H1 (cell line): ENCODE results near the gene SLC39A13. TPM values are rescaled to one million over a fixed set of nuclear protein-coding genes. Genes with fewer than 3 reads are reported as not detected.

Source experiments
- CREB1 ChIP-seq: IDR thresholded peaks from 2 replicates; pipeline ENCODE4 v1.6.1; 2012; ENCODE audit warnings: inconsistent platforms
- POLR2A ChIP-seq, 2 experiments: IDR thresholded peaks; 1 replicate in 1 of 2; 2 replicates in 1 of 2; pipeline ENCODE4 v1.6.1; 2011; ENCODE audit warnings: low read depth in 2 of 2, low read length in 2 of 2, mild to moderate bottlenecking in 2 of 2; ENCODE audit errors: control extremely low read depth in 1 of 2
- polyA plus RNA-seq, 7 experiments: library from polyadenylated mRNA; depleted of rRNA in 3 of 7; stranded (reverse) in 5 of 7; unstranded in 2 of 7; fragments of >200 nt in 5 of 7; fragments of 200-250 nt in 2 of 7; gene quantifications; 1 replicate in 5 of 7; 2 replicates in 1 of 7; 4 replicates in 1 of 7; pipeline versions ENCODE4 v1.2.1 to v1.2.3, GENCODE V29; 2011 to 2013; ENCODE audit warnings: missing spikeins in 2 of 7, mixed read lengths in 2 of 7
- total RNA-seq: library from RNA; stranded (reverse); fragmentation: NEBNext Ultra II Directional; extraction: Animal tissue kit (Norgen Biotek cat#: 25700); gene quantifications from 2 replicates; pipeline ENCODE4 v1.2.1, GENCODE V29; 2021
- TF ChIP-seq, protein P1 (sequence below): fragments of 300-600 bp; sonication (generic); IDR thresholded peaks from 2 replicates; pipeline ENCODE4 v1.7.1; 2012; ENCODE audit warnings: low read length, moderate library complexity, mild to moderate bottlenecking, inconsistent platforms; ENCODE audit not compliant: insufficient replicate concordance

SLC39A13 gene
- total and polyA plus RNA-seq, 2 of the 8 experiments (the other 6 are each of a cell fraction or from before 2014, with no cell fraction given), result 23.2 to 30.0 TPM

DNA sequence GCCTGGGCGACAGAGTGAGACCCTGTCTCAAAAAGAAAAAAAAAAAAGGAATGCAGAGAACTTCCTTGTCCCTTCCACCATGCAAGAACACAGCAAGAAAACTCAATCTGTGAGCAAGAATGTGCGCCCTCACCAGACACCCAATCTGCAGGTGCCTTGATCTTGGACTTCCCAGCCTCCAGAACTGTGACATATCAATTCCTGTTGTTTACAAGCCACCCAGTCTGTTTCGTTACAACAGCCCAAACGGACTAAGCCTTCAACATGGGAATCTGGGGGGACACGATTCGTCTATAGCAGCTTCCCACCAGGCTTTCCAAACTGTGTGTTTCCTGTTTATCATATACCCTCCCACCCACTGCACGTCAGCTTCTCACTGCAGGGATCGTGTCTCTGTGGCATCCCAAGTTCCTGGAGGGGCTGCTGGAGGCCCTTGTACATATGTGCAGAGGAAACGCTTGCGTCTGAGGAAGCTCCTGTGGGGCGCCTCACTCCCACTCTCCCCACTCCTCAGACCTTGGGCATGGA is 28.9 kb downstream of the SLC39A13 start (continued):
- TF ChIP-seq, protein P1, sequence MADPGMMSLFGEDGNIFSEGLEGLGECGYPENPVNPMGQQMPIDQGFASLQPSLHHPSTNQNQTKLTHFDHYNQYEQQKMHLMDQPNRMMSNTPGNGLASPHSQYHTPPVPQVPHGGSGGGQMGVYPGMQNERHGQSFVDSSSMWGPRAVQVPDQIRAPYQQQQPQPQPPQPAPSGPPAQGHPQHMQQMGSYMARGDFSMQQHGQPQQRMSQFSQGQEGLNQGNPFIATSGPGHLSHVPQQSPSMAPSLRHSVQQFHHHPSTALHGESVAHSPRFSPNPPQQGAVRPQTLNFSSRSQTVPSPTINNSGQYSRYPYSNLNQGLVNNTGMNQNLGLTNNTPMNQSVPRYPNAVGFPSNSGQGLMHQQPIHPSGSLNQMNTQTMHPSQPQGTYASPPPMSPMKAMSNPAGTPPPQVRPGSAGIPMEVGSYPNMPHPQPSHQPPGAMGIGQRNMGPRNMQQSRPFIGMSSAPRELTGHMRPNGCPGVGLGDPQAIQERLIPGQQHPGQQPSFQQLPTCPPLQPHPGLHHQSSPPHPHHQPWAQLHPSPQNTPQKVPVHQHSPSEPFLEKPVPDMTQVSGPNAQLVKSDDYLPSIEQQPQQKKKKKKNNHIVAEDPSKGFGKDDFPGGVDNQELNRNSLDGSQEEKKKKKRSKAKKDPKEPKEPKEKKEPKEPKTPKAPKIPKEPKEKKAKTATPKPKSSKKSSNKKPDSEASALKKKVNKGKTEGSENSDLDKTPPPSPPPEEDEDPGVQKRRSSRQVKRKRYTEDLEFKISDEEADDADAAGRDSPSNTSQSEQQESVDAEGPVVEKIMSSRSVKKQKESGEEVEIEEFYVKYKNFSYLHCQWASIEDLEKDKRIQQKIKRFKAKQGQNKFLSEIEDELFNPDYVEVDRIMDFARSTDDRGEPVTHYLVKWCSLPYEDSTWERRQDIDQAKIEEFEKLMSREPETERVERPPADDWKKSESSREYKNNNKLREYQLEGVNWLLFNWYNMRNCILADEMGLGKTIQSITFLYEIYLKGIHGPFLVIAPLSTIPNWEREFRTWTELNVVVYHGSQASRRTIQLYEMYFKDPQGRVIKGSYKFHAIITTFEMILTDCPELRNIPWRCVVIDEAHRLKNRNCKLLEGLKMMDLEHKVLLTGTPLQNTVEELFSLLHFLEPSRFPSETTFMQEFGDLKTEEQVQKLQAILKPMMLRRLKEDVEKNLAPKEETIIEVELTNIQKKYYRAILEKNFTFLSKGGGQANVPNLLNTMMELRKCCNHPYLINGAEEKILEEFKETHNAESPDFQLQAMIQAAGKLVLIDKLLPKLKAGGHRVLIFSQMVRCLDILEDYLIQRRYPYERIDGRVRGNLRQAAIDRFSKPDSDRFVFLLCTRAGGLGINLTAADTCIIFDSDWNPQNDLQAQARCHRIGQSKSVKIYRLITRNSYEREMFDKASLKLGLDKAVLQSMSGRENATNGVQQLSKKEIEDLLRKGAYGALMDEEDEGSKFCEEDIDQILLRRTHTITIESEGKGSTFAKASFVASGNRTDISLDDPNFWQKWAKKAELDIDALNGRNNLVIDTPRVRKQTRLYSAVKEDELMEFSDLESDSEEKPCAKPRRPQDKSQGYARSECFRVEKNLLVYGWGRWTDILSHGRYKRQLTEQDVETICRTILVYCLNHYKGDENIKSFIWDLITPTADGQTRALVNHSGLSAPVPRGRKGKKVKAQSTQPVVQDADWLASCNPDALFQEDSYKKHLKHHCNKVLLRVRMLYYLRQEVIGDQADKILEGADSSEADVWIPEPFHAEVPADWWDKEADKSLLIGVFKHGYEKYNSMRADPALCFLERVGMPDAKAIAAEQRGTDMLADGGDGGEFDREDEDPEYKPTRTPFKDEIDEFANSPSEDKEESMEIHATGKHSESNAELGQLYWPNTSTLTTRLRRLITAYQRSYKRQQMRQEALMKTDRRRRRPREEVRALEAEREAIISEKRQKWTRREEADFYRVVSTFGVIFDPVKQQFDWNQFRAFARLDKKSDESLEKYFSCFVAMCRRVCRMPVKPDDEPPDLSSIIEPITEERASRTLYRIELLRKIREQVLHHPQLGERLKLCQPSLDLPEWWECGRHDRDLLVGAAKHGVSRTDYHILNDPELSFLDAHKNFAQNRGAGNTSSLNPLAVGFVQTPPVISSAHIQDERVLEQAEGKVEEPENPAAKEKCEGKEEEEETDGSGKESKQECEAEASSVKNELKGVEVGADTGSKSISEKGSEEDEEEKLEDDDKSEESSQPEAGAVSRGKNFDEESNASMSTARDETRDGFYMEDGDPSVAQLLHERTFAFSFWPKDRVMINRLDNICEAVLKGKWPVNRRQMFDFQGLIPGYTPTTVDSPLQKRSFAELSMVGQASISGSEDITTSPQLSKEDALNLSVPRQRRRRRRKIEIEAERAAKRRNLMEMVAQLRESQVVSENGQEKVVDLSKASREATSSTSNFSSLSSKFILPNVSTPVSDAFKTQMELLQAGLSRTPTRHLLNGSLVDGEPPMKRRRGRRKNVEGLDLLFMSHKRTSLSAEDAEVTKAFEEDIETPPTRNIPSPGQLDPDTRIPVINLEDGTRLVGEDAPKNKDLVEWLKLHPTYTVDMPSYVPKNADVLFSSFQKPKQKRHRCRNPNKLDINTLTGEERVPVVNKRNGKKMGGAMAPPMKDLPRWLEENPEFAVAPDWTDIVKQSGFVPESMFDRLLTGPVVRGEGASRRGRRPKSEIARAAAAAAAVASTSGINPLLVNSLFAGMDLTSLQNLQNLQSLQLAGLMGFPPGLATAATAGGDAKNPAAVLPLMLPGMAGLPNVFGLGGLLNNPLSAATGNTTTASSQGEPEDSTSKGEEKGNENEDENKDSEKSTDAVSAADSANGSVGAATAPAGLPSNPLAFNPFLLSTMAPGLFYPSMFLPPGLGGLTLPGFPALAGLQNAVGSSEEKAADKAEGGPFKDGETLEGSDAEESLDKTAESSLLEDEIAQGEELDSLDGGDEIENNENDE, result no peak
- TF ChIP-seq POLR2A (IDR thresholded peaks at IDR 0.05; ENCODE audit: control extremely low read depth in 1 of 2, low read depth in 2 of 2, low read length in 2 of 2) (no peak), CREB1 (no peak)
